ENCODE measurements around the gene SLC35G2.
"Not testable (repeated sequence)": the region's sequence is repeated elsewhere in the genome, so short reads cannot be mapped to it uniquely, and the experiment has no call there.

DNA sequence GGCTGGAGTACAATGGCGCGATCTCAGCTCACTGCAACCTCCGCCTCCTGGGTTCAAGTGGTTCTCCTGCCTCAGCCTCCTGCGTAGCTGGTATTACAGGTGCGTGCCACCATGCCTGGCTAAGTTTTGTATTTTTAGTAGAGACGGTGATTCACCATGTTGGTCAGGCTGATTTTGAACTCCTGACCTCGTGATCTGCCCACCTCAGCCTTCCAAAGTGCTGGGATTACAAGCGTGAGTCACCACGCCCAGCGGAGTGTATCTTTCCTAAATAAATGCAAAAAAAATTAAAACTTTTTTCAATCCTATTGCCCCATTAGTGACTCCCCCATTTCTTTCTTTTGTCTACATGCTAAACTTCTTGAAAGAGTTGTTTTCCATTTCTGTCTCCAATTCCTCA is 17.8 kb upstream of the SLC35G2 start:
- TF ChIP-seq, protein P1, sequence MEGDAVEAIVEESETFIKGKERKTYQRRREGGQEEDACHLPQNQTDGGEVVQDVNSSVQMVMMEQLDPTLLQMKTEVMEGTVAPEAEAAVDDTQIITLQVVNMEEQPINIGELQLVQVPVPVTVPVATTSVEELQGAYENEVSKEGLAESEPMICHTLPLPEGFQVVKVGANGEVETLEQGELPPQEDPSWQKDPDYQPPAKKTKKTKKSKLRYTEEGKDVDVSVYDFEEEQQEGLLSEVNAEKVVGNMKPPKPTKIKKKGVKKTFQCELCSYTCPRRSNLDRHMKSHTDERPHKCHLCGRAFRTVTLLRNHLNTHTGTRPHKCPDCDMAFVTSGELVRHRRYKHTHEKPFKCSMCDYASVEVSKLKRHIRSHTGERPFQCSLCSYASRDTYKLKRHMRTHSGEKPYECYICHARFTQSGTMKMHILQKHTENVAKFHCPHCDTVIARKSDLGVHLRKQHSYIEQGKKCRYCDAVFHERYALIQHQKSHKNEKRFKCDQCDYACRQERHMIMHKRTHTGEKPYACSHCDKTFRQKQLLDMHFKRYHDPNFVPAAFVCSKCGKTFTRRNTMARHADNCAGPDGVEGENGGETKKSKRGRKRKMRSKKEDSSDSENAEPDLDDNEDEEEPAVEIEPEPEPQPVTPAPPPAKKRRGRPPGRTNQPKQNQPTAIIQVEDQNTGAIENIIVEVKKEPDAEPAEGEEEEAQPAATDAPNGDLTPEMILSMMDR (IDR thresholded peaks at IDR 0.05; ENCODE audit: insufficient read depth, low read length, poor library complexity, severe bottlenecking), result not testable (repeated sequence)
- not testable (repeated sequence) for TF ChIP-seq EZH2phosphoT487 (conservative IDR thresholded peaks at IDR 0.05; ENCODE audit: low read length)

All from SU-DHL-6 (cell line).